K562 (cell line): ENCODE measurements around the gene EIF4E2. TPM values are rescaled to one million over a fixed set of nuclear protein-coding genes. Genes with fewer than 3 reads are reported as not detected.
A peak's percentile ranks its signal among the peaks of the same experiment; 100 is the strongest.

Experiments
- ATAC-seq: fragments of 200-7000 bp; cut with Tn5 transposase; 3 replicates; pipeline ENCODE4 v1.9.1; 2020; ENCODE audit warnings: moderate library complexity
- BruUV-seq: library from RNA; stranded (reverse); fragments of 400-500 nt; replicated peaks from 2 replicates; lab custom pipeline; 2021; lab: Mats Ljungman, UMichigan
- CTCF ChIA-PET: fragments of 300-600 bp; formaldehyde crosslinking; extraction: SDS; loops from one replicate; lab custom pipeline; 2021; ENCODE audit warnings: low intra/inter-chr PET ratio; lab: Yijun Ruan, JAX
- POLR2A ChIA-PET: fragments of 300-600, 350-650 bp; sonication (Branson Sonifier 250); formaldehyde crosslinking; extraction: SDS; loops from one replicate; lab custom pipeline; 2021; ENCODE audit warnings: antibody characterized with exemption, inconsistent platforms; lab: Yijun Ruan, JAX
- DNase-seq, 4 experiments: peaks; one replicate each; pipeline versions ENCODE4 v3.0.0 to v3.0.0-alpha.2; 2011 to 2018; ENCODE audit warnings: low spot score in 3 of 4, mixed read lengths in 3 of 4; ENCODE audit errors: extremely low read depth in 1 of 4
- FAIRE-seq: peaks from 2 replicates; lab custom pipeline; 2011; peaks lifted over from hg19 to GRCh38; lab: Jason Lieb, UNC
- H2AFZ ChIP-seq: 2 replicates; pipeline ENCODE4 v1.6.0; 2011; ENCODE audit warnings: low read depth, low read length, control low read depth, inconsistent platforms
- H3K27ac ChIP-seq: fragments of 200-600 bp; 3 replicates; pipeline ENCODE4 v1.8.0; 2011; ENCODE audit warnings: low read depth, mild to moderate bottlenecking, control low read depth, inconsistent platforms, low read length, moderate library complexity, mixed read lengths; ENCODE audit errors: extremely low read depth
- H3K27me3 ChIP-seq, 2 experiments: fragments of 300-600 bp in 1 of 2; 2 replicates in 1 of 2; 3 replicates in 1 of 2; pipeline versions ENCODE4 v1.6.0 to v1.8.0; 2011; ENCODE audit warnings: inconsistent platforms in 2 of 2, low read length in 2 of 2, mild to moderate bottlenecking in 1 of 2, mixed read lengths in 1 of 2, moderate library complexity in 1 of 2; ENCODE audit not compliant: control insufficient read depth in 2 of 2, insufficient read depth in 2 of 2
- H3K36me3 ChIP-seq: fragments of 300-600 bp; 3 replicates; pipeline ENCODE4 v1.8.0; 2011; ENCODE audit warnings: mild to moderate bottlenecking, low read length, inconsistent platforms; ENCODE audit not compliant: control insufficient read depth, insufficient read depth
- H3K4me1 ChIP-seq, 2 experiments: fragments of 200-600 bp in 1 of 2; replicated peaks in 1 of 2; 2 replicates in 1 of 2; 3 replicates in 1 of 2; pipeline versions ENCODE4 v1.5.1 to v1.8.0; 2011; ENCODE audit warnings: inconsistent platforms in 2 of 2, low read length in 2 of 2, mild to moderate bottlenecking in 1 of 2, mixed read lengths in 1 of 2, moderate library complexity in 1 of 2; ENCODE audit not compliant: control insufficient read depth in 2 of 2, insufficient read depth in 2 of 2
- H3K4me2 ChIP-seq: 2 replicates; pipeline ENCODE4 v1.6.1; 2011; ENCODE audit warnings: low read length, control low read depth, inconsistent platforms, mixed read lengths; ENCODE audit not compliant: insufficient read depth
- H3K4me3 ChIP-seq: fragments of 200-600 bp; sonication (generic), shearing (Covaris generic); 2 replicates; pipeline ENCODE4 v1.5.1; 2016; ENCODE audit warnings: control low read depth, inconsistent platforms
- H3K79me2 ChIP-seq: fragments of 200-600 bp; 3 replicates; pipeline ENCODE4 v1.8.0; 2011; ENCODE audit warnings: low read length, inconsistent platforms; ENCODE audit not compliant: control insufficient read depth, insufficient read depth
- H3K9ac ChIP-seq, 2 experiments: 2 replicates each; pipeline versions ENCODE4 v1.6.0 to v1.6.1; 2011; ENCODE audit warnings: low read depth in 2 of 2, low read length in 2 of 2, control low read depth in 1 of 2, inconsistent platforms in 1 of 2, mild to moderate bottlenecking in 1 of 2, mixed read lengths in 1 of 2; ENCODE audit not compliant: insufficient read depth in 1 of 2
- H3K9me1 ChIP-seq: one replicate; pipeline ENCODE4 v1.6.0; 2011; ENCODE audit warnings: inconsistent platforms, mild to moderate bottlenecking, low read length, moderate library complexity; ENCODE audit not compliant: control insufficient read depth, insufficient read depth
- H3K9me3 ChIP-seq: replicated peaks from 2 replicates; pipeline ENCODE4 v1.5.1; 2011; ENCODE audit warnings: low read depth, low read length, inconsistent platforms; ENCODE audit not compliant: control insufficient read depth, insufficient read depth
- H4K20me1 ChIP-seq: replicated peaks from 2 replicates; pipeline ENCODE4 v1.6.1; 2011; ENCODE audit warnings: low read length, inconsistent platforms, mixed read lengths; ENCODE audit not compliant: control insufficient read depth, insufficient read depth
- CEBPB ChIP-seq: fragments of 450-650 bp; IDR thresholded peaks from 2 replicates; pipeline ENCODE4 v1.6.1; 2016; ENCODE audit warnings: missing genetic modification characterization, missing compliant biosample characterization
- MYC ChIP-seq, 2 experiments: fragments of 250-450 bp in 1 of 2; sonication (Bioruptor Pico) in 1 of 2; IDR thresholded peaks; 2 replicates each; pipeline versions ENCODE4 v1.5.1 to v1.6.1; 2012 to 2021; ENCODE audit warnings: low read depth in 2 of 2, borderline replicate concordance in 1 of 2, improper control_type of control experiment in 1 of 2, low read length in 1 of 2, mild to moderate bottlenecking in 1 of 2, moderate library complexity in 1 of 2
- MYNN ChIP-seq, 2 experiments: sonication (generic); formaldehyde crosslinking in 1 of 2; IDR thresholded peaks; 2 replicates each; pipeline versions ENCODE4 v1.5.0 to v1.6.1; 2016 to 2020; ENCODE audit warnings: antibody characterized with exemption in 1 of 2, missing genetic modification reagents in 1 of 2
- NFRKB ChIP-seq: fragments of 450-650 bp; IDR thresholded peaks from 2 replicates; pipeline ENCODE4 v1.6.1; 2016; ENCODE audit warnings: low read depth
- NR2C2 ChIP-seq, 2 experiments: fragments of 200-800 bp in 1 of 2; sonication (Bioruptor generic) in 1 of 2; sonication (generic) in 1 of 2; formaldehyde crosslinking in 1 of 2; IDR thresholded peaks; 2 replicates each; pipeline versions ENCODE4 v1.6.1 to v1.8.0; 2016 to 2022; ENCODE audit warnings: mild to moderate bottlenecking in 1 of 2, missing compliant biosample characterization in 1 of 2, missing genetic modification characterization in 1 of 2, missing genetic modification reagents in 1 of 2
- TOE1 ChIP-seq, 2 experiments: fragments of 450-650 bp in 1 of 2; sonication (generic) in 1 of 2; formaldehyde crosslinking in 1 of 2; IDR thresholded peaks; 2 replicates each; pipeline versions ENCODE4 v1.7.1 to v1.8.0; 2016 to 2022; ENCODE audit warnings: borderline replicate concordance in 2 of 2, mild to moderate bottlenecking in 2 of 2, antibody characterized with exemption in 1 of 2, inconsistent platforms in 1 of 2, low read depth in 1 of 2, missing genetic modification reagents in 1 of 2, moderate library complexity in 1 of 2
- YY1 ChIP-seq, 3 experiments: IDR thresholded peaks; 2 replicates each; pipeline ENCODE4 v1.6.1; 2011; ENCODE audit warnings: low read length in 2 of 3, mild to moderate bottlenecking in 2 of 3, moderate library complexity in 2 of 3, borderline replicate concordance in 1 of 3, control low read depth in 1 of 3, low read depth in 1 of 3; ENCODE audit not compliant: insufficient read depth in 3 of 3, insufficient replicate concordance in 2 of 3, control insufficient read depth in 1 of 3, insufficient read length in 1 of 3; ENCODE audit errors: extremely low read depth in 1 of 3
- ZNF764 ChIP-seq: fragments of 250-450 bp; sonication (Bioruptor Pico); IDR thresholded peaks from 2 replicates; pipeline ENCODE4 v1.4.0; 2020; ENCODE audit warnings: low read depth, mild to moderate bottlenecking, moderate library complexity
- ZNF766 ChIP-seq: fragments of 200-800 bp; sonication (Bioruptor generic); conservative IDR thresholded peaks from 2 replicates; pipeline ENCODE4 v1.6.1; 2016; ENCODE audit warnings: missing genetic modification characterization, missing compliant biosample characterization
- WGBS: fragments of 100-300 bp; shearing (Covaris generic); methylation state at CpG from one replicate; pipeline ENCODE4 v1.1.6; 2016; ENCODE audit warnings: low coverage, mixed read lengths; ENCODE audit not compliant: insufficient coverage; ENCODE audit errors: missing lambda C conversion rate; 5-methylcytosine and 5-hydroxymethylcytosine counted together
- in situ Hi-C: fragments of 300-500 bp; cut with MboI; formaldehyde crosslinking; loops from 4 replicates; pipeline ENCODE4 v1.15.0; 2018; ENCODE audit warnings: inconsistent platforms, mixed read lengths
- intact Hi-C: fragments of 100-400 bp; cut with micrococcal nuclease; formaldehyde crosslinking; loops from 2 replicates; pipeline ENCODE4 v1.14.2; 2022
- polyA plus RNA-seq, 8 experiments: library from polyadenylated mRNA; depleted of rRNA in 4 of 8; stranded (reverse) in 5 of 8; unstranded in 3 of 8; fragments of >200 nt; fragmentation: Nextera tagmentation in 2 of 8; fragmentation: Illumina TruSeq in 1 of 8; extraction: Ambion mirVana in 2 of 8; extraction: Trizol in 1 of 8; gene quantifications; 2 replicates each; pipeline versions ENCODE4 v1.2.1 to v1.2.3, GENCODE V29; 2011 to 2014; ENCODE audit warnings: inconsistent platforms in 1 of 8, missing spikeins in 1 of 8
- total RNA-seq, 7 experiments: library from RNA; depleted of rRNA in 6 of 7; stranded (reverse); fragments of >200 nt in 6 of 7; fragmentation: Illumina TruSeq in 2 of 7; extraction: Trizol in 2 of 7; gene quantifications; 2 replicates each; pipeline versions ENCODE4 v1.2.1 to v1.2.3, GENCODE V29; 2011 to 2021; ENCODE audit warnings: low replicate concordance in 1 of 7
- TF ChIP-seq, protein P1 (sequence below): sonication (generic); formaldehyde crosslinking; IDR thresholded peaks from 2 replicates; pipeline ENCODE4 v1.8.0; 2022; ENCODE audit warnings: mild to moderate bottlenecking, missing genetic modification reagents
- TF ChIP-seq, protein P2 (sequence below), 2 experiments: fragments of 450-650 bp in 1 of 2; sonication (generic) in 1 of 2; formaldehyde crosslinking in 1 of 2; IDR thresholded peaks in 1 of 2; conservative IDR thresholded peaks in 1 of 2; 2 replicates each; pipeline versions ENCODE4 v1.6.1 to v1.8.1; 2016 to 2023; ENCODE audit warnings: mild to moderate bottlenecking in 2 of 2, moderate library complexity in 2 of 2, inconsistent platforms in 1 of 2, missing genetic modification reagents in 1 of 2

EIF4E2 gene
- total and polyA plus RNA-seq, 9 of the 15 experiments (the other 6 are each of a cell fraction or from before 2014, with no cell fraction given) = 33.9 to 169 (median 77.5) TPM

DNA sequence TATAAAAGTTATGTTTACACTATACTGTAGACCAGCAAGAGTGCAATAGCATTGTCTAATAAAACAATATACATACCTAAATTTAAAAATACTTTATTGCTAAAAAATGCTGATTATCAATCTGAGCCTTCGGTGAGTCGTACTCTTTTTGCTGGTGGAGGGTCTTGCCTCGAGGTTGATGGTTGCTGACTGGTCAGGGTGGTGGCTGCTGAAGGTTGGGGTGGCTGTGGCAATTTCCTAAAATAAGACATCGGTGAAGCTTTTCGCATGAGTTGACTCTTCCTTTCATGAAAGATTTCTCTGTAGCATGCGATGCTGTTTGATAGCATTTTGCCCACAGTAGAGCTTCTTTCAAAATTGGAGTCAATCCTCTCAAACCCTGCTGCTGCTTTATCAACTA lies 2.5 kb upstream of the EIF4E2 start (continued):
- TF ChIP-seq, protein P1, sequence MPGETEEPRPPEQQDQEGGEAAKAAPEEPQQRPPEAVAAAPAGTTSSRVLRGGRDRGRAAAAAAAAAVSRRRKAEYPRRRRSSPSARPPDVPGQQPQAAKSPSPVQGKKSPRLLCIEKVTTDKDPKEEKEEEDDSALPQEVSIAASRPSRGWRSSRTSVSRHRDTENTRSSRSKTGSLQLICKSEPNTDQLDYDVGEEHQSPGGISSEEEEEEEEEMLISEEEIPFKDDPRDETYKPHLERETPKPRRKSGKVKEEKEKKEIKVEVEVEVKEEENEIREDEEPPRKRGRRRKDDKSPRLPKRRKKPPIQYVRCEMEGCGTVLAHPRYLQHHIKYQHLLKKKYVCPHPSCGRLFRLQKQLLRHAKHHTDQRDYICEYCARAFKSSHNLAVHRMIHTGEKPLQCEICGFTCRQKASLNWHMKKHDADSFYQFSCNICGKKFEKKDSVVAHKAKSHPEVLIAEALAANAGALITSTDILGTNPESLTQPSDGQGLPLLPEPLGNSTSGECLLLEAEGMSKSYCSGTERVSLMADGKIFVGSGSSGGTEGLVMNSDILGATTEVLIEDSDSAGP (CRISPR knock-in tag) = no peak
- TF ChIP-seq MYNN (IDR thresholded peaks at IDR 0.05) (no peak), MYNN (CRISPR knock-in tag; IDR thresholded peaks at IDR 0.05) (no peak)

DNA sequence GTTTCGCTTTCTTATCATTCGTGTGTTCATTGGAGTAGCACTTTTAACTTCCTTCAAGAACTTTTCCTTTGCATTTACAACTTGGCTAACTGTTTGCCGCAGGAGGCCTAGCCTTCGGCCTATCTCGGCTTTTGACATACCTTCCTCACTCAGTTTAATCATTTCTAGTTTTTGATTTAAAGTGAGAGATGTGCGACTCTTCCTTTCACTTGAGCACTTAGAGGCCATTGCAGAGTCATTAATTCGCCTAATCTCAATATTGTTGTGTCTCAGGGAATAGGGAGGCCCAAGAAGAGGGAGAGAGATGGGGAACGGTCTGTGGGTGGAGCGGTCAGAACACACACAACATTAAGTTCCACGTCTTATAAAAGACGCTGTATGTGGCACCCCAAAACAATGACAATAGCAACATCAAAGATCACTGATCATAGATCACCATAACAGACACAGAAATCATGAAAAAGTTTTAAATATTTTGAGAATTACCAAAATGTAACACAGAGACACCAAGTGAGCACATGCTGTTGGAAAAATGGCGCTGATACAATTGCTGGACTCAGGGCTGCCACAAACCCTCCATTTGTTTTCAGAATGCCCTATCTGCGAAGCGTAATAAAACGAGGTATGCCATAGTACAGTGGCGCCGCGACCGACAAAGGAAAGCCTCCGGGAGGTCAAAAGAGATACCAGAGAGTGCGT lies 685 bp upstream of the EIF4E2 start:
- H3K79me2 ChIP-seq = peaks cover 63% of the 10 kb centered on the region
- ChIA-PET POLR2A (interaction anchor here (0.6 to 1.4 kb wide), 5 partner anchors 8 to 699 kb away, joined by 3 to 9 read pairs (median 4); partner anchors contain the start of gene EFHD1), CTCF (no interaction called here)
- H3K9me3 ChIP-seq = no peaks in the 10 kb centered on the region; the same call in 1 of the 2 replicates
- H3K36me3 ChIP-seq = peaks cover 26% of the 10 kb centered on the region; the same call in 2 of the 3 replicates
- intact Hi-C loops (no loop called here), in situ Hi-C loops (no loop called here)
- H3K27ac ChIP-seq = peak overlapping the region; percentile 81
- no peaks in the 10 kb centered on the region for H4K20me1 ChIP-seq
- FAIRE-seq (no peak), ATAC-seq (no peak), DNase-seq (peak in 1 of 4 experiments; percentile 16)
- WGBS = 1% methylated on average over 11 of the region's 21 CpGs
- peak overlapping the region; percentile 59 for H3K4me3 ChIP-seq
- H3K9me1 ChIP-seq = no peaks in the 10 kb centered on the region
- peak overlapping the region; percentile 86 to 98 for H3K9ac ChIP-seq
- H3K4me2 ChIP-seq = peak overlapping the region; percentile 96
- peaks cover 6 to 10% of the 10 kb centered on the region in 2 experiments; a peak in 4 of 5 replicates for H3K4me1 ChIP-seq
- no peaks in the 10 kb centered on the region for H3K27me3 ChIP-seq
- peak overlapping the region; percentile 68 for H2AFZ ChIP-seq
- BruUV-seq = TSS peak; percentile 60
- TF ChIP-seq MYC (IDR thresholded peaks at IDR 0.05; ENCODE audit: low read depth, low read length) (no peak), MYC (CRISPR knock-in tag; IDR thresholded peaks at IDR 0.05; ENCODE audit: borderline replicate concordance, low read depth) (peak; percentile 38; the same call in 1 of the 2 replicates), ZNF766 (CRISPR knock-in tag) (0 out of 2 replicates have a peak, but pooled peaks have one; percentile 54), NR2C2 (CRISPR knock-in tag; IDR thresholded peaks at IDR 0.05) (no peak), NR2C2 (tag; IDR thresholded peaks at IDR 0.05) (peak; percentile 49; the same call in 1 of the 2 replicates), CEBPB (tag) (no peak), YY1 (IDR thresholded peaks at IDR 0.05; ENCODE audit: borderline replicate concordance in 1 of 3, control insufficient read depth in 1 of 3, extremely low read depth in 1 of 3, insufficient read depth in 3 of 3, insufficient read length in 1 of 3, insufficient replicate concordance in 2 of 3, low read depth in 1 of 3, low read length in 2 of 3) (peak in 1 of 3 experiments; percentile 75), TOE1 (IDR thresholded peaks at IDR 0.05; ENCODE audit: borderline replicate concordance) (no peak), TOE1 (CRISPR knock-in tag; IDR thresholded peaks at IDR 0.05; ENCODE audit: borderline replicate concordance, low read depth) (0 out of 2 replicates have a peak, but pooled peaks have one; percentile 23), ZNF764 (CRISPR knock-in tag) (no peak), NFRKB (peak; percentile 70; the same call in 1 of the 2 replicates)
- TF ChIP-seq, protein P2, sequence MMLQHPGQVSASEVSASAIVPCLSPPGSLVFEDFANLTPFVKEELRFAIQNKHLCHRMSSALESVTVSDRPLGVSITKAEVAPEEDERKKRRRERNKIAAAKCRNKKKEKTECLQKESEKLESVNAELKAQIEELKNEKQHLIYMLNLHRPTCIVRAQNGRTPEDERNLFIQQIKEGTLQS (IDR thresholded peaks at IDR 0.05) = no peak
- TF ChIP-seq, protein P2 (CRISPR knock-in tag; conservative IDR thresholded peaks at IDR 0.05) = 0 out of 2 replicates have a peak, but pooled peaks have one; percentile 18
